Anterior cingulate cortex (tissue), 58 donors: ENCODE measurements around the gene CLMN.

Experiments used
- DNase-seq, 58 donors: peaks; one replicate each; lab custom pipeline; 2025; lab: John Stamatoyannopoulos, UW

CLMN gene

GRCh38 chr14:95319312-95320077, at the start of gene CLMN:
CLMN (minus strand) TSS chr14:95319908; CDS start chr14:95319792, 116 bp downstream.
- DNase-seq, result peak in 17 of 58 donors; percentile 15 to 70 (median 41)

- DNase-seq, result no peak
Measured at GRCh38 chr14:95365401-95365800, 45.7 kb upstream of the CLMN start.

GRCh38 chr14:95364481-95365209, 44.9 kb upstream of the CLMN start:
- DNase-seq, result no peak

GRCh38 chr14:95363468-95363954, 43.8 kb upstream of the CLMN start:
- peak in 2 of 58 donors; percentile 15 to 33 for DNase-seq

GRCh38 chr14:95362138-95362494, 42.4 kb upstream of the CLMN start:
- DNase-seq, result no peak

- DNase-seq, result peak in 7 of 58 donors; percentile 11 to 29 (median 15)
Measured at GRCh38 chr14:95361373-95362137, 41.8 kb upstream of the CLMN start.

GRCh38 chr14:95360828-95361227, 41.1 kb upstream of the CLMN start:
- no peak for DNase-seq

GRCh38 chr14:95359994-95360826, 40.5 kb upstream of the CLMN start:
- DNase-seq, result peak in 53 of 58 donors; percentile 23 to 87 (median 65)

- no peak for DNase-seq
Measured at GRCh38 chr14:95356245-95356869, 36.6 kb upstream of the CLMN start.

GRCh38 chr14:95355422-95355821, 35.7 kb upstream of the CLMN start:
- DNase-seq, result no peak

- no peak for DNase-seq
Measured at GRCh38 chr14:95354834-95355233, 35.1 kb upstream of the CLMN start.

GRCh38 chr14:95353664-95354063, 34.0 kb upstream of the CLMN start:
- no peak for DNase-seq

GRCh38 chr14:95353007-95353406, 33.3 kb upstream of the CLMN start:
- no peak for DNase-seq

- DNase-seq, result no peak
Measured at GRCh38 chr14:95352481-95352880, 32.8 kb upstream of the CLMN start.

- DNase-seq, result no peak
Measured at GRCh38 chr14:95349241-95349640, 29.5 kb upstream of the CLMN start.

GRCh38 chr14:95348395-95349080, 28.8 kb upstream of the CLMN start:
- no peak for DNase-seq

- DNase-seq, result no peak
Measured at GRCh38 chr14:95346820-95347219, 27.1 kb upstream of the CLMN start.

- no peak for DNase-seq
Measured at GRCh38 chr14:95346266-95346665, 26.6 kb upstream of the CLMN start.

GRCh38 chr14:95345032-95345431, 25.3 kb upstream of the CLMN start:
- DNase-seq, result no peak
